Kidney epithelial cell (primary cell): Measurements from ENCODE around the gene EXT2. TPM values are rescaled to one million over a fixed set of nuclear protein-coding genes. Genes with fewer than 3 reads are reported as not detected.

Experiments
- DNase-seq: peaks from one replicate; pipeline ENCODE4 v3.0.0-alpha.2; 2010; ENCODE audit warnings: low read depth
- H3K27me3 ChIP-seq: 2 replicates; pipeline ENCODE4 v1.6.0; 2011; ENCODE audit warnings: low read length; ENCODE audit not compliant: control insufficient read depth, insufficient read depth
- H3K36me3 ChIP-seq: 2 replicates; pipeline ENCODE4 v1.5.1; 2011; ENCODE audit warnings: low read length; ENCODE audit not compliant: control insufficient read depth, insufficient read depth
- H3K4me3 ChIP-seq: 2 replicates; pipeline ENCODE4 v1.5.1; 2011; ENCODE audit warnings: low read depth, mild to moderate bottlenecking, control low read depth, low read length
- total RNA-seq: library from RNA; depleted of rRNA; stranded (reverse); fragments of >200 nt; gene quantifications from 2 replicates; pipeline ENCODE4 v1.2.3, GENCODE V29; 2015
- TF ChIP-seq, protein P1 (sequence below): IDR thresholded peaks from 2 replicates; pipeline ENCODE4 v1.5.1; 2011; ENCODE audit warnings: mild to moderate bottlenecking, moderate library complexity, low read length, control low read depth, inconsistent platforms; ENCODE audit not compliant: insufficient read depth, poor library complexity, severe bottlenecking

Gene EXT2
- total RNA-seq, 1 donor from 2014 or later, result 83.5 TPM

DNA sequence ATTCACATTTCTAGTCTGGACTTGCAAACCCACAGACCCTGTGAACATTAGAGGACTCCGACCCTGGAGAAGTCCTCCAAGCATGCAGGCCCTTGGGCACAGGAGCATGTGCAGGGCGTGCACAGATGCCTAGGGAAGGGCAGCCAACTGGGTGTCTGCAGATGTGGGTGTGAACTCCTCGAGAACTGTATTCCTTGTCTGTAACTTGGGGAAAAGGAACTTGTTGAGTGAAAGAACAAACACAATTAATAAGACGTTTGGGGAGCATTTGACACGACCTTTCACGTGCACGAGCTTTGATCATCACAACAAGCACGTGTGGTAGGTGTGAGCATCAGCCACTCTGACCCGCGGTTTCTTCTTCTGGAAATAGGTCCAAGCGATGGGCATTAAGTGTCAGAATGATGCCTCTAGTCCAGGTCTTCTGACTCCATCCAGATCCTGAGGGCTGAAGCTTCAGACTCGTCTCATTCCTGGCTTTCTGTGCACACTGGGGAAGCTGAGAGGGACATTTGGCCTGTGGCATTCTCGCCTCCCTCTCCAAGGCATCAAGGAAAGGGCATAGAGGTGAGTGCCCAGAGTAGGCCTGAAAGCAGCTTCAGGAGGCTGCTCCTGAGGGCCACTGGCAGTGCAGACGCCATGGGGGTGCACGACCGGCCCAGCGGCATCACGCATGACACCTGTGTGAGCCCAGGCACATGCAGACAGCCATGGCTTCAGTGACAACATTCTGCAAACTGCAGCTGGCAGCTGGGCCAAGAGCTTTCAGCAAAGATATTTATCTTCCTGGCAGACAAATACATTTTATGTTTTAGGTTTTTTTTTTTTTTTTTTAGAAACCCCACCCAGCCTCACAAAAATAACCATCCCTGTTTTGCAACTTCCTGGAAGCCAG, 182.0 kb downstream of the EXT2 start:
- Histone ChIP-seq H3K36me3 (no peaks in the 10 kb centered on the region), H3K27me3 (peaks cover 2% of the 10 kb centered on the region), H3K4me3 (no peak overlapping the region)
- no peak for DNase-seq
- TF ChIP-seq, protein P1, sequence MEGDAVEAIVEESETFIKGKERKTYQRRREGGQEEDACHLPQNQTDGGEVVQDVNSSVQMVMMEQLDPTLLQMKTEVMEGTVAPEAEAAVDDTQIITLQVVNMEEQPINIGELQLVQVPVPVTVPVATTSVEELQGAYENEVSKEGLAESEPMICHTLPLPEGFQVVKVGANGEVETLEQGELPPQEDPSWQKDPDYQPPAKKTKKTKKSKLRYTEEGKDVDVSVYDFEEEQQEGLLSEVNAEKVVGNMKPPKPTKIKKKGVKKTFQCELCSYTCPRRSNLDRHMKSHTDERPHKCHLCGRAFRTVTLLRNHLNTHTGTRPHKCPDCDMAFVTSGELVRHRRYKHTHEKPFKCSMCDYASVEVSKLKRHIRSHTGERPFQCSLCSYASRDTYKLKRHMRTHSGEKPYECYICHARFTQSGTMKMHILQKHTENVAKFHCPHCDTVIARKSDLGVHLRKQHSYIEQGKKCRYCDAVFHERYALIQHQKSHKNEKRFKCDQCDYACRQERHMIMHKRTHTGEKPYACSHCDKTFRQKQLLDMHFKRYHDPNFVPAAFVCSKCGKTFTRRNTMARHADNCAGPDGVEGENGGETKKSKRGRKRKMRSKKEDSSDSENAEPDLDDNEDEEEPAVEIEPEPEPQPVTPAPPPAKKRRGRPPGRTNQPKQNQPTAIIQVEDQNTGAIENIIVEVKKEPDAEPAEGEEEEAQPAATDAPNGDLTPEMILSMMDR, result no peak

DNA sequence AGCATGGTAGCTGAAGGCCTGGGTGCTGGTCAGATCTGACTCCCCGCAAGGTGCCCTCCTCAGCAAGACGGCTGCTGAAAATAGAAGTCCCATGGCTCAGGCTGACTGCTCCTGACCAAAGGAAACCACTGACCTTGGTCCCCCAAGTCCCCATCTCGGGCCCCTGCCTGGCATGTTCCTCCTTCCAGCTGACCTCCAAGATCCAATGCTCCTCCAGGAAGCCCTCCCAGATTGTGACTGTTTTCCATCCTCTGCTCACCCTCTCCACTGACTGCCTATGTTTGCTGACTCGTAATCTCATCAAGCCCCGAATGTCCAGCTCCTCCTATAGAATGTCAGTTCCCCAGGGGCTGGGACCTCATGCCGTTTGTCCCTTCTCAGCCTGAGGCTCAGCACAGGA, 184.0 kb downstream of the EXT2 start:
- TF ChIP-seq, protein P1, result no peak
- Histone ChIP-seq H3K4me3 (no peak overlapping the region), H3K27me3 (peaks cover 2% of the 10 kb centered on the region), H3K36me3 (no peaks in the 10 kb centered on the region)
- no peak for DNase-seq

DNA sequence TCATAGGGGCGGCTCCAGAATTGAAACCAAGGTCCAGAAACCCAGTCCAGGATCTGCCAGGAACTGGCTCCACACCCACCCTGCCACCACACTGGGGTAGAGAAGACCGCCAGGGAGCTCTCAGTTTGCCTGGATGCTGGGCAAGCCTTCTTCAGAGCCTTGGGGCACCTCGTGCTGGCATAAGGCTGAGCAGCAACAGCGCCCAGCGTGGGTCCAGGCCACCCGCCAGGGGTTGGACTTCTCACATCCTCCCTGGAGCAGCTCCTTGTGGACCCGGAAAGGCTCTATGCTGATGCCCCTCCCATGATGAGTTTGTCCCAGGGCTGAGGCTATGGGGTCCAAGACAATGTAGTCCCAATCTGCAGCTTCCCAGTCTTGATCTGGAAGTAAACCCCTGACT, 184.8 kb downstream of the EXT2 start:
- Histone ChIP-seq H3K4me3 (no peak overlapping the region), H3K27me3 (peaks cover 2% of the 10 kb centered on the region), H3K36me3 (no peaks in the 10 kb centered on the region)
- no peak for DNase-seq
- TF ChIP-seq, protein P1, result no peak

DNA sequence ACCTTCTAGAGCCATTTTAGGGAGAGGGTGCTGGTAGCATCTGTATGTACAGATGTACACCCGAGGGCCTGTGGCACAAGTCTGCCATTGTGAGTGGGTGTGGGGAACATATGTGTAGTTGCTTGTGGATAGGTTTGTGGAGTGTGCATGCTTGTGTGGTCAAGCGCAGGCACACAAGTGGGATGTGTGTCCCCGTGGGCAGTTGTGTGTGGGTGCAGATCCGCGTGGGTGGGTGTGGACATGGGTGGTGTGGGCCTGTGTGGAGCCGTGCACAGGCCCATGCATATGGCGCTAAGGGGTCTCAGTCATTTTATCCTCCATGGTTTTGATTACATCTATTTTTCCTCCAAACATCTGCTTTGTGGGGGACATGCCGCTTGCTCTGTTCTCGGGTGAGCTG, 185.7 kb downstream of the EXT2 start:
- Histone ChIP-seq H3K4me3 (no peak overlapping the region), H3K27me3 (peaks cover 2% of the 10 kb centered on the region), H3K36me3 (no peaks in the 10 kb centered on the region)
- DNase-seq, result no peak
- TF ChIP-seq, protein P1, result no peak

DNA sequence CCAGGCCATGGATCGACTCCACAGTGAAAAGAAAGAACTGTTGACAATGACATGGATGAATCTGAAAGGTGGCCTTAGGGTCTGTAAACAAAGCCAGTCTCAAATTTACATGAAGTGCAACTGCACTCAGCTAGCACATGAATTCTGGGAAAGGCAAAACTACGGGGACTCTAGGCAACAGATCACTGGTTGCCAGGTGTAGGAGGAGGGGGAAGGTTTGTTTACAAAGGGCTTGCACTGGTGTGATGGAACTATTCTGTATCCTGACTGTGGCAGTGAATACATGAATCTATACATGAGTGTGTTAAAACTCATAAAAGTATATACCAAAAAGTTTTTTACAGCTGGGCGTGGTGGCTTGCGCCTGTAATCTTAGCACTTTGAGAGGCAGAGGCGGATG, 187.1 kb downstream of the EXT2 start:
- no peak for DNase-seq
- H3K36me3 ChIP-seq, result no peaks in the 10 kb centered on the region
- TF ChIP-seq, protein P1, result no peak
- H3K4me3 ChIP-seq, result no peak overlapping the region
- peaks cover 2% of the 10 kb centered on the region for H3K27me3 ChIP-seq

DNA sequence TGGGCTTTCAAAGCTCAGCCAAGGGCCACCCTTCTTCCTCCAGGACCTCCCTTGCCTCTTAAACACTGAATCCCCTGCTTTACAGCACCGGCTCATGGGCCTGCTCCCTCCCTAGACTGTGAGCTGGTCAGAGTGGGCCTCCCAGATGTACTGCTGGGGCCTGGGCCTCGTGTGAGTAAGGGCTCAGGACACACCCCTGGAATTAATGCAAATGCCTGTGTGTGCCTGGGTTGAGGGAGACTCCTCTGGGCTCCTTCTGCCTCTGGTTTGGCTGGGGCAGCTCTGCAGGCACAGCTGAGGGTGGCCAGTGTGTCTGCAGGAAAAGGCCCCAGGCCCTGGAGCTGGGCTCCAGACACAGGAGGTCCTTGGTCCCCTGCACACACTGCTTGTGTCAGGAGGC, 190.3 kb downstream of the EXT2 start:
- H3K4me3 ChIP-seq, result no peak overlapping the region
- no peak for DNase-seq
- TF ChIP-seq, protein P1, result no peak
- peaks cover under 1% of the 10 kb centered on the region for H3K27me3 ChIP-seq
- H3K36me3 ChIP-seq, result no peaks in the 10 kb centered on the region
